A549 (cell line): ENCODE data around the gene EPN3.

Experiments
- CHD2 ChIP-seq: fragments of 150-350 bp; IDR thresholded peaks from 2 replicates; pipeline ENCODE4 v1.6.1; 2014; ENCODE audit warnings: low read length; ENCODE audit not compliant: partially characterized antibody
- EP300 ChIP-seq, 2 experiments: fragments of >200 bp; sonication (Bioruptor Twin); formaldehyde crosslinking; IDR thresholded peaks; 2 replicates in 1 of 2; 3 replicates in 1 of 2; pipeline ENCODE4 v1.6.1; 2016 to 2017
- HDAC2 ChIP-seq: fragments of 200-600 bp; sonication (generic); IDR thresholded peaks from 2 replicates; pipeline ENCODE4 v1.6.1; 2016

DNA sequence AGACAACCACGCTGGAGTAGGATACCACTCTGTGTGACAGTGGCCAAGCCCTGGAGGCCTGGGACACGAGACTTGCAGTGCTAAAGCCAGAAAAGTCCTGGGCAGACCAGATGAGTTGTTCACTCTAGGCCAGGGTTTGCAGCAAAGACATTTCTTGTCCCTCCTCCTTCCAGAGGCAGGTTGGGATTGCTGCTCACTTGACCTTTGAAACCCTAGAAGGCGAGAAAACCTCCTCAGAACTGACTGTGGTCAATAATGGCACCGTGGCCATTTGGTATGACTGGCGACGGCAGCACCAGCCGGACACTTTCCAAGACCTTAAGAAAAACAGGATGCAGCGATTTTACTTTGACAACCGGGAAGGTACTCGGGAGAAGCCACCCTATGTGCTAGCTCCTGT, 9.8 kb upstream of the EPN3 start:
- TF ChIP-seq HDAC2 = no peak
- no peak for TF ChIP-seq EP300 (IDR thresholded peaks at IDR 0.05)
- no peak for TF ChIP-seq CHD2
